Measurements from ENCODE around the gene SIRPG.
"Not testable (repeated sequence)": the region's sequence is repeated elsewhere in the genome, so short reads cannot be mapped to it uniquely, and the experiment has no call there.

The SIRPG gene

GRCh38 chr20:1671891-1672669 lies 14.5 kb upstream of the SIRPG start:
- no peak for DNase-seq (ENCODE audit: low read depth)

- DNase-seq (ENCODE audit: low read depth) = no peak
Measured at GRCh38 chr20:1669304-1669703, 11.7 kb upstream of the SIRPG start.

GRCh38 chr20:1667502-1668085 lies 10.0 kb upstream of the SIRPG start:
- no peak for DNase-seq (ENCODE audit: low read depth)

DNA sequence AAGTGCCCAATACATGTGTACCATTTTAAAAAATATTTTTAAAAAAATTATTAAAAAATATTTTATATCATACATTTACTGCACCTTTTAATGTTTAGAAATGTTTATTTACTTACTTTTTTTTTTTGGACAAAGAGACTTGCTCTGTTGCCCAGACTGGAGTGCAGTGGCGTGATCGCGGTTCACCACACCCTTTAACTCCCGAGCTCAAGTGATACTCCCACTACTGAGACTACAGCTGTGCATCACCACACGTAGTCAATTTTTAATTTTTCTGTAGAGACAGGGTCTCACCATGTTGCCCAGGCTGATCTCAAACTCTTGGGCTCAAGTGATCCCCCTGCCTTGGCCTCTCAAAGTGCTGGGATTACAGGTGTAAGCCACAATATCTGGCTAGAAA lies 9.2 kb upstream of the SIRPG start:
- DNase-seq (ENCODE audit: low read depth) = no peak

DNA sequence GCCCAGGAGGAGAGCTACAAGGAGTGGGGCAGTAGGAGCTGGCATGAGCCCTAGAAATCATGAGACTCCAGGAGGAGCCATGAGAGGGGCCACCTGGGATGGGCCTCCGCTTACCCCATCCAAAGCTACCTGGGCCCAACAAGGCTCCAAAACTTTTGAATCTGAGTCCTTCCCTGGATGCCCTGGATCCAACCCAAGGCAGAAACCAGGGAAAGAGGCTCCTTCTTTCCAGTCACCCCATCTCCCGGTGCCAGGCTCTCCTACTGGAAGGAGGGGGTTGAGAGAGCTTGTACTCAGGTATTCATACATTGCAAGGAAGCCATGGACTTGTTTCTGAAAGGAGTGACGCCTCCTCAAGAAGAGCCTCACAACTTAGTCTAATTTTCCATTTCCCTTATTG lies 7.8 kb upstream of the SIRPG start:
- no peak for DNase-seq (ENCODE audit: low read depth)

DNA sequence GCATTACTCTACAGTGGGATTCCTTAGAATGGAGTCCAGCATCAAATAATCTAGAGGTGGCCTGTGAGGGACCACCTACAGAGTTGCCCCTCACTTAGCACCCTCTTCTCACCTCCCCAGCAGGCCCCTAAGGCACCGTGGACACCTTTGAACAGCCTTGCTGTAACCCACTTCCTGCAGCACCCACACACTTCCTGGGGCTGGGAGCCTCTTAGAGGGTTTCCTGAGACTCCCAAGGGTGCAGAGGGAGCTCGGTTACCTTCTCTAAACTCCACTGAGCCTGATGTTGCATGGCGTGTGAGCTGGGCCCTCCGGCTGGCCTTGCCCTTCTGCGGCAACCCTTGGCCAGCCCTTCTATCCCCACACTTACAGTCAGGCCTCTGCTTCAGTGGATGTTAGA lies 7.3 kb upstream of the SIRPG start:
- no peak for DNase-seq (ENCODE audit: low read depth)

DNA sequence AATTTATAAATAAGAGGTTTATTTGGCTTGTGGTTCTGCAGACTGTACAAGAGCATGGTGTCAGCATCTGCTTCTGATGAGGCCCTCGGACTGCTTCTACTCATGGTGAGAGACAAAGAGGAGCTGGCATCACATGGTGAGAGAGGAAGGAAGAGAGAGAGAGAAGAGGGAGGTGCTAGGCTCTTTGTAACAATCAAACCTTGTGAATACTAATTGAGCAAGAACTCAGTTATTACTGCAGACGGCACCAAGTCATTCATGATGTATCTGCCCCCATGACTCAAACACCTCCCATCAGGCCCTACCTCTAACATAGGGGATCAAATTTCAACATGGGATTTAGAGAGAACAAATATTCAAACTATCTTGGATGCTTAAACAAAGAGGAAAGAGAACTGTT lies 6.3 kb upstream of the SIRPG start:
- DNase-seq (ENCODE audit: low read depth) = no peak

GRCh38 chr20:1661542-1662299 lies 4.1 kb upstream of the SIRPG start:
- DNase-seq (ENCODE audit: low read depth) = no peak

- no peak for DNase-seq (ENCODE audit: low read depth)
Measured at GRCh38 chr20:1660246-1660645, 2.7 kb upstream of the SIRPG start.

DNA sequence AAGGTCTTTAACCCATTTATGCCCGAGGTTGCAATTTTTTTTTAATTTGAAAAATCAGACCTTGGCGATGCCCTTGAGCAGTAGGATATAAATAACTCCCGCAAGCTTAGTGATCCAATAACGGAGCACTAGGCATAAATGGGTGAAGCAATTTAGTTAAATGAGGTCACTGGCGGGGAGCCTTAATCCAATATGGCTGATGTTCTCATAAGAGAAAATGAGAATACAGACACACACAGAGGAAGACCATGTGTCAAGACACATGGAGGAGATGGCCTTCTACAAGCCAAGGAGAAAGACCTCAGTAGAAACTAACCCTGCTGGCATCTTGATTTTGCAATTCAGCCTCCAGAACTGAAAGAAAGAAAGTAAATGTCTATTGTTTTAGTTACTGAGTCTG lies 735 bp downstream of the SIRPG start:
- no peak for DNase-seq (ENCODE audit: low read depth)

DNA sequence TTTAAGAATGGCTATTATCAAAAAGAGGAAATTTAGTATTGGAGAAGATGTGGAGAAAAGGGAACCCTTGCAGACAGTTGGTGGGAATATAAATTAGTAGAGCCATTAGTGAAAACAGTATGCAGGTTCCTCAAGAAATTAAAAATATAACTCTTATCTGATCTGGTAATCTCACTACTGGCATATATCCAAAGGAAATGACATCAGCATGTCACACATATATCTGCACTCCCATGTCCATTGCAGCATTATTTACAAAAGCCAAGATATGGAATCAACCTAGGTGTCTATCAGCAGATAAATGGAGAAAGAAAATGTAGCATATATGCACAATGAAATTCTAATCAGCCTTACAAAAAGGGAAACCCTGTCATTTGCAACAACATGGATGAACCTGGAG lies 2.6 kb downstream of the SIRPG start:
- DNase-seq (ENCODE audit: low read depth) = no peak

GRCh38 chr20:1652960-1653359 lies 4.6 kb downstream of the SIRPG start:
- DNase-seq (ENCODE audit: low read depth) = no peak

- no peak for DNase-seq (ENCODE audit: low read depth)
Measured at GRCh38 chr20:1652104-1652503, 5.5 kb downstream of the SIRPG start.

DNA sequence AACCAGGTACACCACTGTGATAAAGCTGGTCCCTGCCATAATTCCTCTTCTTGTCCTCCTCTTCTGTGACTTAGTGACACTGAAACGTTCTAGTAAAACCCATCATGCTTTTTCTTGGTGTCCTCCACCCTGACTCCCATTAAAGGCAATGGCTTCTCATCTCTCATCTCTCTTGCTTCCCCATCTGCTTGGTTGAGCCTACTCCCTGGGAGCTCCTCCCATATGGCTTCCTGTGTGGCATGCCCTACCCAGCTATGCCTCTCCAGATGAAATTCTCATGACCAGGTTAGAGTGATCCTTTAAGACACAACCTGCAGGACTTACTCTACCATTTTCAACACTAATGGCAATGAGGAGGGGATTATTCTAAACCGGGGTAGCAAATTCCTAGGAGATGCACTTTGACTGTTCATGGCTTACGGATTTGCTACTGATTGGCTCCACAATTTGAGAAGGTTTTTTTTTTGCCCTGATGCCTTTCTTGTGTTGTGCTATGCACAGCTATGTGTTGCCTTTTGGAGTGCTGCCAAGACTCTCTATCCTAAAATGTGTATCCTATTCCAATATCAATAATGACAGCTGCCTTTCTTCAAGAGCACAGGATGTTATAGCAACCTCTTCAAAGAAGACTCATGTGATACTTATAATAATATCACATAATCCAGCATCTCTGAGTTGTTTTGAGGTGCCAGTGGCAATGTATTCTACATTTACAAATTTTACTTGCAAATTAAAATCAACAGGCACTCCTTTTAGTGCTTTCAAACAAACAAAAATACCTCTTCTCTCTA lies 6.1 kb downstream of the SIRPG start:
- DNase-seq (ENCODE audit: low read depth) = no peak

GRCh38 chr20:1648101-1648500 lies 9.5 kb downstream of the SIRPG start:
- no peak for DNase-seq (ENCODE audit: low read depth)

GRCh38 chr20:1646975-1647431 lies 10.6 kb downstream of the SIRPG start:
- no peak for DNase-seq (ENCODE audit: low read depth)

DNA sequence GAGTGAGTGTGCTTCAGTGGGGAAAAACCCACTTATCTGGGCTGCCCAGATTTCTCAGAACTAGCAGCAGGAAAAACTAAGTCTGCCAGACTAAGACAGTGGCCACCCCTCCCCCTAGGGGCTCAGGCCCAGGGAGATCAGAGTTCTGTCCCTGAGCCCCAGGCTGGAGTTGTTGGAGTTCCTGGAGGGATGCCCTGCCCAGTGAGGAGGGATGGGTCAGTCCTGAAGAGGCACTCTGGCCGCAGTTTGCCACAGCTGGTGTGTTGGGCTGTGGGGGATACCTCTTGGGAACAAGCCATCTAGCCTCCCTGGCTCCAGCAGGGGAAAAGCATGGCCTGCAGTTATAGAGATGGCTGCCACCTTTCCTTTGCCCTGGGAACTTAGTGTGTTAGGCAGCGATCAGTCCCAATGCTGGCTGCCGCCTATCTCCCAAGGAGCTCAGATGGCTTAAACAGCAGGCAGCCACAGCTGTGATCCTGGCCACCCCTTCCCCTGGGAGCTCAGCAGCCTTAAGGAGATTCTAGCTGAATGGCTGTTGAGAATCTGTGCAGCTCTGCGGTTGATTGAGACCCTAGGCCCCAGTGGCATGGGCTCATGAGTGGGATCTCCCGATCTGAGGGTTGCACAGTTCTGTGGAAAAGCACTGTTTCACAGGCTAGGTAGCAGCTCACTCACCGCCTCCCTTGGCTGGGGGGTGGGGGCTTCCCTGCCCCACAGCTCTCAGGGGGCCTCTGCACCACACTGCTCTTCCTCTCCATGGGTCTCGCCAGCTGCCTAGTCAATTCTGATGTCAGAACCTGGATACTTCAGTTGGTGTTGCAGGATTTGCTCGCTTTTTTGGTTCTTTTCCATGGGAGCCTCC lies 13.2 kb downstream of the SIRPG start:
- DNase-seq (ENCODE audit: low read depth) = no peak

GRCh38 chr20:1638643-1639042 lies 18.9 kb downstream of the SIRPG start:
- DNase-seq (ENCODE audit: low read depth) = not testable (repeated sequence)

DNA sequence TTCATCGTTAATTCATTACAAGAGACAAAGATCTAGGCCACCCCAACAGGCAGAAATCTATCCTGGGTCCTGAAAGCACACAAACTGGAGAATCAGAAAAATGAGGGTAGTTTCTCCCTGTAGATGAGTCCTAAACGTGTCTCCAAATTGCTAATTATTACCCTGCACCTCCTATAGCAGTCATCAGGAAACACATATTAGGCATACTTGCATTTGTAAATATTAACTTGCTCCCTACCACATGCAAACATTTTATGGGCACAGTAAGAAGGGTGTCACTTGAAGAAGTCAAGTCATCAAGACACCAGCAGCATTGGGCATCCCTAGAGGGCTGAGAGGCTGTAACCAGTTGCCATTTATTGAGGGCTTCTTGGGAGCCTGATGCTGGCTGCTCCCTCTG lies 19.8 kb downstream of the SIRPG start:
- DNase-seq (ENCODE audit: low read depth) = no peak

DNA sequence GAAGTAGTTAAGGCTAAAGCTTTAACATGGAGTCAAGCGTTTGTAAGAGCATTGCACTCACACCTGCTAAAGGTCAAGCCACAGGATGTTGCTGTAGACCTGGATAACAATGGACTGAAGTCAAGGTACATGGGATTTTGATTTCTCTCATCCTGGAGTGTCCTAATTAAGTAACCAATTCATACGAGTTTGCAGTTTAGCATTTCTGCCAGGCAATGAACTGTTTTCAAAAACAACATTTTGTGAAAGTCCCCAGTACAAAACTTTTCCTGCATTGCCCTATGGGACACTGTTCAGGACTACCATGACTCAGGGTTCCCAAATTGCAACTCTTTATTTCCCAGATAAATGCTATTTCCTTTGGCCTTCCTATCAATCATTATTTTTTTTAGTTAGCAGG lies 20.4 kb downstream of the SIRPG start:
- no peak for DNase-seq (ENCODE audit: low read depth)

- no peak for DNase-seq (ENCODE audit: low read depth)
Measured at GRCh38 chr20:1636621-1637020, 21.0 kb downstream of the SIRPG start.
